Measurements from ENCODE around the gene UBAP2L. TPM values are rescaled to one million over a fixed set of nuclear protein-coding genes. Genes with fewer than 3 reads are reported as not detected.

Gene UBAP2L
- total RNA-seq, 1 donor: 88.3 TPM

GRCh38 chr1:154174654-154175053 is 46.1 kb upstream of the UBAP2L start:
- Histone ChIP-seq H3K9me3 (ENCODE audit: low read depth, low read length) (no peaks in the 10 kb centered on the region), H3K36me3 (ENCODE audit: insufficient read depth, low read length) (peaks cover 62% of the 10 kb centered on the region), H3K27ac (ENCODE audit: low read depth, low read length) (no peak overlapping the region), H2AFZ (ENCODE audit: low read length) (no peak overlapping the region), H3K27me3 (ENCODE audit: insufficient read depth, low read length) (no peaks in the 10 kb centered on the region), H3K4me3 (ENCODE audit: insufficient read depth, low read length) (no peak overlapping the region), H3K4me1 (ENCODE audit: insufficient read depth, low read length) (peaks cover 27% of the 10 kb centered on the region), H3K4me2 (ENCODE audit: insufficient read depth, low read length) (no peak overlapping the region), H3K79me2 (ENCODE audit: insufficient read depth, low read length) (peaks cover 97% of the 10 kb centered on the region), H4K20me1 (ENCODE audit: insufficient read depth, low read length) (peaks cover 75% of the 10 kb centered on the region)
- no peak for TF ChIP-seq CTCF (IDR thresholded peaks at IDR 0.05; ENCODE audit: extremely low read depth, low read depth, low read length)
- DNase-seq (ENCODE audit: insufficient read length, low spot score, missing footprints): no peak

- Histone ChIP-seq H3K27ac (ENCODE audit: low read depth, low read length) (peak overlapping the region; percentile 22), H3K4me3 (ENCODE audit: insufficient read depth, low read length) (no peak overlapping the region), H3K4me1 (ENCODE audit: insufficient read depth, low read length) (peaks cover 36% of the 10 kb centered on the region), H3K4me2 (ENCODE audit: insufficient read depth, low read length) (no peak overlapping the region), H2AFZ (ENCODE audit: low read length) (no peak overlapping the region), H3K36me3 (ENCODE audit: insufficient read depth, low read length) (peaks cover 52% of the 10 kb centered on the region), H3K9me3 (ENCODE audit: low read depth, low read length) (no peaks in the 10 kb centered on the region), H3K79me2 (ENCODE audit: insufficient read depth, low read length) (peaks cover 97% of the 10 kb centered on the region), H4K20me1 (ENCODE audit: insufficient read depth, low read length) (peaks cover 79% of the 10 kb centered on the region), H3K27me3 (ENCODE audit: insufficient read depth, low read length) (no peaks in the 10 kb centered on the region)
- peak; percentile 77 for DNase-seq (ENCODE audit: insufficient read length, low spot score, missing footprints)
- no peak for TF ChIP-seq CTCF (IDR thresholded peaks at IDR 0.05; ENCODE audit: extremely low read depth, low read depth, low read length)
Measured at GRCh38 chr1:154176337-154176736, 44.4 kb upstream of the UBAP2L start.

GRCh38 chr1:154178013-154178412 is 42.7 kb upstream of the UBAP2L start:
- Histone ChIP-seq H3K79me2 (ENCODE audit: insufficient read depth, low read length) (peaks cover 96% of the 10 kb centered on the region), H3K4me2 (ENCODE audit: insufficient read depth, low read length) (peak overlapping the region; percentile 21), H3K4me3 (ENCODE audit: insufficient read depth, low read length) (no peak overlapping the region), H3K27ac (ENCODE audit: low read depth, low read length) (peak overlapping the region; percentile 7), H3K36me3 (ENCODE audit: insufficient read depth, low read length) (peaks cover 35% of the 10 kb centered on the region), H2AFZ (ENCODE audit: low read length) (no peak overlapping the region), H3K9me3 (ENCODE audit: low read depth, low read length) (no peaks in the 10 kb centered on the region), H3K4me1 (ENCODE audit: insufficient read depth, low read length) (peaks cover 43% of the 10 kb centered on the region), H3K27me3 (ENCODE audit: insufficient read depth, low read length) (no peaks in the 10 kb centered on the region), H4K20me1 (ENCODE audit: insufficient read depth, low read length) (peaks cover 80% of the 10 kb centered on the region)
- no peak for TF ChIP-seq CTCF (IDR thresholded peaks at IDR 0.05; ENCODE audit: extremely low read depth, low read depth, low read length)
- DNase-seq (ENCODE audit: insufficient read length, low spot score, missing footprints): no peak

GRCh38 chr1:154178911-154179811 is 41.6 kb upstream of the UBAP2L start:
- TF ChIP-seq CTCF (IDR thresholded peaks at IDR 0.05; ENCODE audit: extremely low read depth, low read depth, low read length): no peak
- H3K4me1 ChIP-seq (ENCODE audit: insufficient read depth, low read length): peaks cover 47% of the 10 kb centered on the region
- H3K27me3 ChIP-seq (ENCODE audit: insufficient read depth, low read length): no peaks in the 10 kb centered on the region
- H3K79me2 ChIP-seq (ENCODE audit: insufficient read depth, low read length): peaks cover 86% of the 10 kb centered on the region
- H3K9me3 ChIP-seq (ENCODE audit: low read depth, low read length): no peaks in the 10 kb centered on the region
- DNase-seq (ENCODE audit: insufficient read length, low spot score, missing footprints): no peak
- H3K27ac ChIP-seq (ENCODE audit: low read depth, low read length): peak overlapping the region; percentile 19
- peaks cover 32% of the 10 kb centered on the region for H3K36me3 ChIP-seq (ENCODE audit: insufficient read depth, low read length)
- no peak overlapping the region for H2AFZ ChIP-seq (ENCODE audit: low read length)
- H3K4me2 ChIP-seq (ENCODE audit: insufficient read depth, low read length): peak overlapping the region; percentile 41
- no peak overlapping the region for H3K4me3 ChIP-seq (ENCODE audit: insufficient read depth, low read length)
- H4K20me1 ChIP-seq (ENCODE audit: insufficient read depth, low read length): peaks cover 79% of the 10 kb centered on the region
